GM13977 (cell line): ENCODE data around the gene PWP2.

Experiments used
- DNase-seq: peaks from one replicate; pipeline ENCODE4 v3.0.0; 2012; ENCODE audit warnings: low spot score
- in situ Hi-C: fragments of 300-500 bp; cut with MboI; formaldehyde crosslinking; loops from one replicate; pipeline ENCODE4 v1.12.0; 2022; ENCODE audit warnings: low sequenced_read_pairs, low pct_unique_long_range_greater_than_20kb, mixed read lengths, inconsistent platforms; ENCODE audit not compliant: unreplicated experiment
- TF ChIP-seq, protein P1 (sequence below): IDR thresholded peaks from 2 replicates; pipeline ENCODE4 v1.5.1; 2012; ENCODE audit warnings: mild to moderate bottlenecking, control low read depth; ENCODE audit not compliant: insufficient read depth; ENCODE audit errors: extremely low read depth, missing control alignments

The PWP2 gene

DNA sequence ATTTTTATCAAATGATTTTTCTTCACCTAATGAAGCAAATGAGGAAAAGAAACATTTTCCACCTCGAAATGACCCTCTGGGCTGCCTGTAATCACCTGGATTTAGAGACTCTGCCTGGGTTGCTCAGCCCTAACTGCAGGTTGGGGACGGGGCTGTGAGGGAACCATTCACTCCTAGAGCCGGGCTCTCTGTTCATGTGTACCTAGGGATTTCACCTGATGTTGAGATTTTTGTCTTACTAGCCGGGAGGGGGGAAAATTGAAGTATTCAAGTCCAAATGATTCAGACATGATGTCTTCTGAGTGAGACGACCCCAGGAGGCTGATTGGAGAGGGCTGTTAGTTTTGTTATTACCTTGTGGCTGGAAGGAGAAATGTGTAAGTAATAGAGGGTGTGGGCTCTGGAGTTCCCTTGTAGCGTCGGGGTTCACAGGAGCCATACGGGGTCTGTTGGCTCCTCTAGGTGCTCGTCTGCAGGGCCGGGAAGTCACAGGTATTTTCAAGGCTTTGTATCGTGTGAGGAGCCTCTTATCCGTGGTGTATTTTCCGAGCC lies 42.3 kb upstream of the PWP2 start:
- TF ChIP-seq, protein P1, sequence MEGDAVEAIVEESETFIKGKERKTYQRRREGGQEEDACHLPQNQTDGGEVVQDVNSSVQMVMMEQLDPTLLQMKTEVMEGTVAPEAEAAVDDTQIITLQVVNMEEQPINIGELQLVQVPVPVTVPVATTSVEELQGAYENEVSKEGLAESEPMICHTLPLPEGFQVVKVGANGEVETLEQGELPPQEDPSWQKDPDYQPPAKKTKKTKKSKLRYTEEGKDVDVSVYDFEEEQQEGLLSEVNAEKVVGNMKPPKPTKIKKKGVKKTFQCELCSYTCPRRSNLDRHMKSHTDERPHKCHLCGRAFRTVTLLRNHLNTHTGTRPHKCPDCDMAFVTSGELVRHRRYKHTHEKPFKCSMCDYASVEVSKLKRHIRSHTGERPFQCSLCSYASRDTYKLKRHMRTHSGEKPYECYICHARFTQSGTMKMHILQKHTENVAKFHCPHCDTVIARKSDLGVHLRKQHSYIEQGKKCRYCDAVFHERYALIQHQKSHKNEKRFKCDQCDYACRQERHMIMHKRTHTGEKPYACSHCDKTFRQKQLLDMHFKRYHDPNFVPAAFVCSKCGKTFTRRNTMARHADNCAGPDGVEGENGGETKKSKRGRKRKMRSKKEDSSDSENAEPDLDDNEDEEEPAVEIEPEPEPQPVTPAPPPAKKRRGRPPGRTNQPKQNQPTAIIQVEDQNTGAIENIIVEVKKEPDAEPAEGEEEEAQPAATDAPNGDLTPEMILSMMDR: no peak
- in situ Hi-C loops: no loop called here
- no peak for DNase-seq

DNA sequence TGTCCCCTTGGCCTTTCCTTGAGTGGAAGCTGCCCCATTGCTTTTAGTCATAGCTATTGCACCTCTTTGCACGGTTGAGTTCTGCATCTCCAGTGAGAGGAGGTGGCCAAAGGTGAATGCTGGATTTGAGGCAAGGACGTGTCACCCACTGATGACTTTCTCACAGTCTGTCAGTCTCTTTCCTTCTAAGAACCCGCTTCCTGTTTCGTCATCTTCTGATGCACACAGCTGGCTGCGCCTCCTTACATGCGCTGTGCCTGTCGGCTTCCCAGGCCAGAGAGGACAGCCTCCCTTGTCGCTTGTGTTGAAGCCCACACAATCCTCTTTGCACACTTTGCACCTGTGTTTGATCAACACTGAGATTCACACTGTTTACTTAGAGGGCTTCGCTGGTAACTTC lies 41.8 kb upstream of the PWP2 start:
- TF ChIP-seq, protein P1: no peak
- no peak for DNase-seq
- in situ Hi-C loops: no loop called here

DNA sequence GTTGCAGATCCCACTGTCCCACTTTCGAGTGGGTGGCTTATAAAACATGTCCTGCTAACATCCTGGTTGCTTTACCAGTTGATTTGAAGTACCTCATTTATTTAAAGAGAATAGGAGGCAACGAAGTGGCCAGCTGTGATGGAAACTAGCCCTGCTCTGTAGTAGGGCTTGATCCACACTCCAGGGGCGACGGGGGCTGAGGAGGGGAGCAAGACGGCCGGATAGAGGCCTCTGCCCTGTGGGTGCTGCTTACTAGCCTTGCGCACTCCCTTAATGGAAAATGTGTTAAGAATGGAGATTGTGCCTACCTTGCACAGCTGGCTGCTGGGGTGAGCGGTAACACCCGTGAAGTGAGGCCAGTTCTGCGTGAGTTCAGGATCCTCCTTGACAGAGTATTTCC lies 41.1 kb upstream of the PWP2 start:
- TF ChIP-seq, protein P1: no peak
- in situ Hi-C loops: no loop called here
- no peak for DNase-seq

DNA sequence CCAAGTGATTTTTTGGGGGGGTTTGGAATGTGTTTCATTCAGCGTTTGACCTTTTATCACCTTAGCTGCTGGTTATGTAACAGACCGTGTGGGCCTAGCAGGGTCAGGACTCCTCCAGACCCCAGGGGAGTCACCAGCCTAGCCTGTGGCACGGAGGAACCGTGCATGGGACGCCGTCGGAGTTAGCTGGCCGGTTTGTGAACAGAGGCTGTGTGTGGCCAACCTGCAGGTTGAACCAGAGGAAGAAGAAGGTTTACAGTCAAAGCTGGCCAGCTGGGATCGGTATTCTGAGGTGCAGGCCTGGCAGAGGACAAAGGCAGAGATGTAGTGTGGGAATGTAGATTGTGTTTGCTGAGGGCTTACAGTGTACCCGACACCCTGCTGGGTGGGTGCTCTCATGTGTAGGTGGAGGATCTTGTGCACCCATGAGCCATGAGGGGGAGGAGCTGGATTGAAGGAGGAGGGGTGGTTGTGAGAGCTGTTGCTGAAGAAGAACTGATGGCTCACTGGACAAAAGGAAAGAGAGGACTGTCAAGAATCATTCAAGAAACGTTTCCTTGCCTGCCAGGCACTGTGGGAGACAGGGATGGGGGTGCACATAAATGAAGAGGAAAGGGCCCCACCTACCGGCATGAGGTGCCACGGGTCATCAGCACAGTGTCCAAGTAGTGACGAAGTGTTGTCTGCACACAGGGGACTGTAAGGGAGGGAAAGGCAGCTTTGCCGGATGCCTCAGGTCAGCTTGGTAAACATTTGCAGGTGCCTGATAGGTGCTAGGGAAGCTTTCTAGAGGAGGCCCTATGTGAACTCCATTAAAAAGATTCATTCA lies 40.0 kb upstream of the PWP2 start:
- DNase-seq: no peak
- in situ Hi-C loops: no loop called here
- TF ChIP-seq, protein P1: no peak

DNA sequence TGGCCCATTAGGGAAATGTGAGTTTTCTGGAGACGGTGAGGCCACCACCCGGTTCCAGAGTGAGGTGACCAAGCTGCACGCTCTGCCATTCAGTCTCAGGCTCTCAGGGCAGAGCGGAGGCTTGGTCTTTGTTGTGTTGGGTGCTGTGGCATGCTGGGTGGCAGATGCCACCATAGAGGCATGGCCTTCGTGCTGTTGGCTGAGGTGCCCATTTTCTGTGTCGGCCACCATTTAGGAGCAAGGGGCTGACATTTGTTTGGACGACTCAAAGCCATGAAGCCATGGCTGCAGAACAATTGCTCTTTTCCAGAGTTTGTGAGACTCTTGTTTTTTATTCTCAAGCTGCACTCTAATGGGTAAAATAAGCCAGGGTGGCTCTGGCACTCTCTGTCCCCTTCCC lies 36.8 kb upstream of the PWP2 start:
- in situ Hi-C loops: no loop called here
- TF ChIP-seq, protein P1: no peak
- DNase-seq: no peak

DNA sequence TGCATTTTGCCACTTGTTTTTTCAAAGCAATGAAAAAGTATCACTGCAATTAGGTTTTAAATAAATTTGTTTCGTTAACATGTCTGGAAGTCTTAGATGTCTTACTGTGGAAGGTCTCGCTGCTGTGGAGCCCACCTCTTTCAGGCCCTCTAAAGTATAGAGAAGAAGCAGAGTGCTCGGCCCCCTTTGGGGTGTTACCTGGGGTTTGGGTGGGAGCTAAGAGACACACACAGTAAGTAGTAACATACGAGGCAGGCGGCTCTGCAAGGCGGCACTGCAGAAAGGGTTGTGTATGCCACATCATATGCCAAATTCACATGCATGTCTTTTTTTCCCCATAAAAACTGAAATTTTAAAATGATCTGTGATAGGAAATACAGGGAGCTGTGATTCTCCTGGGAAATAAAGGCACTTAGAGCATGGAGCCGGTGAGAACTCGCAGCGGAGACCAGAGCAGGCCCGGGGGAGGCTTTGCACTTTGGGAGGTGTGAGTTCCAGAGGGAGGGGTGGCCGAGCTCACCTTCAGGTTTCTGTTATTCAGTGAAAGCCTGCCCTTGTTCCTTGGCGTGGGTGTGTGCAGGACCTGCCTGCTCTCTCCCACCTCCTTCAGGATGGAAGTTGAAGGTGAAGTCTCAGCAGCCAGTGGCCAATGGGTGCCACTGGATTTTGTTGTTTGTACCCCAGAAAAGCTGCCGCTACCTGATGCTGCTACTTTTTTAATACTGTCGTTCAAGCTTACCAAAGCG lies 35.7 kb upstream of the PWP2 start:
- TF ChIP-seq, protein P1: no peak
- no peak for DNase-seq
- in situ Hi-C loops: no loop called here
